GM12878 (cell line): ENCODE data around the gene DEFB116. TPM values are rescaled to one million over a fixed set of nuclear protein-coding genes. Genes with fewer than 3 reads are reported as not detected.
"Not testable (repeated sequence)": the region's sequence is repeated elsewhere in the genome, so short reads cannot be mapped to it uniquely, and the experiment has no call there.

ENCODE experiments used
- ATAC-seq: fragments of 200-7000 bp; cut with Tn5 transposase; 3 replicates; pipeline ENCODE4 v1.9.1; 2020; ENCODE audit warnings: mild to moderate bottlenecking, moderate library complexity
- BruUV-seq: library from RNA; stranded (reverse); fragments of 400-500 nt; replicated peaks from 2 replicates; lab custom pipeline; 2021; lab: Mats Ljungman, UMichigan
- CTCF ChIA-PET: fragments of 300-600 bp; sonication (Branson Sonifier 250); formaldehyde crosslinking; extraction: SDS; loops from one replicate; lab custom pipeline; 2021; ENCODE audit warnings: inconsistent platforms; lab: Yijun Ruan, JAX
- POLR2A ChIA-PET: fragments of 350-600 bp; formaldehyde crosslinking; extraction: SDS; loops from one replicate; lab custom pipeline; 2021; ENCODE audit warnings: inconsistent platforms; lab: Charles Lee
- RAD21 ChIA-PET: fragments of 300-600 bp; sonication (Branson Sonifier 250); formaldehyde crosslinking; loops from one replicate; lab custom pipeline; 2023; ENCODE audit warnings: antibody characterized with exemption; ENCODE audit not compliant: unreplicated experiment; lab: Charles Lee
- SMC1A ChIA-PET: fragments of 300-600 bp; sonication (Branson Sonifier 250); formaldehyde crosslinking; loops from one replicate; lab custom pipeline; 2023; ENCODE audit not compliant: unreplicated experiment, uncharacterized antibody; lab: Charles Lee
- DNase-seq: peaks from one replicate; pipeline ENCODE4 v3.0.0-alpha.2; 2011; ENCODE audit warnings: low read depth, low spot score
- FAIRE-seq: peaks from 3 replicates; lab custom pipeline; 2011; peaks lifted over from hg19 to GRCh38; lab: Jason Lieb, UNC
- H2AFZ ChIP-seq: 2 replicates; pipeline ENCODE4 v1.6.0; 2011; ENCODE audit warnings: low read depth, low read length, control low read depth; ENCODE audit not compliant: control insufficient read depth
- H3K27ac ChIP-seq: 2 replicates; pipeline ENCODE4 v1.5.1; 2011; ENCODE audit warnings: control low read depth; ENCODE audit not compliant: control insufficient read depth, insufficient read depth
- H3K27me3 ChIP-seq, 2 experiments: replicated peaks in 1 of 2; 2 replicates each; pipeline versions ENCODE4 v1.6.0 to v1.6.1; 2011; ENCODE audit warnings: low read length in 1 of 2; ENCODE audit not compliant: control insufficient read depth in 2 of 2, insufficient read depth in 2 of 2
- H3K36me3 ChIP-seq, 2 experiments: 2 replicates each; pipeline ENCODE4 v1.5.1; 2011; ENCODE audit warnings: low read length in 1 of 2; ENCODE audit not compliant: control insufficient read depth in 2 of 2, insufficient read depth in 2 of 2
- H3K4me1 ChIP-seq: 2 replicates; pipeline ENCODE4 v1.6.1; 2011; ENCODE audit warnings: mild to moderate bottlenecking, low read length, moderate library complexity, mixed read lengths; ENCODE audit not compliant: control insufficient read depth, insufficient read depth
- H3K4me2 ChIP-seq: 2 replicates; pipeline ENCODE4 v1.6.0; 2011; ENCODE audit warnings: control low read depth; ENCODE audit not compliant: control insufficient read depth, insufficient read depth
- H3K4me3 ChIP-seq: fragments of 200-600 bp; sonication (generic); 2 replicates; pipeline ENCODE4 v1.5.1; 2016
- H3K79me2 ChIP-seq: 2 replicates; pipeline ENCODE4 v1.6.0; 2011; ENCODE audit warnings: low read length; ENCODE audit not compliant: control insufficient read depth, insufficient read depth
- H3K9ac ChIP-seq: 2 replicates; pipeline ENCODE4 v1.8.0; 2011; ENCODE audit warnings: low read length, control low read depth, mixed read lengths; ENCODE audit not compliant: control insufficient read depth, insufficient read depth
- H3K9me3 ChIP-seq: replicated peaks from 3 replicates; pipeline ENCODE4 v1.5.1; 2011; ENCODE audit warnings: mild to moderate bottlenecking, low read length; ENCODE audit not compliant: control insufficient read depth, insufficient read depth
- H4K20me1 ChIP-seq: 2 replicates; pipeline ENCODE4 v1.6.0; 2011; ENCODE audit not compliant: control insufficient read depth, insufficient read depth
- NFIC ChIP-seq: IDR thresholded peaks from 2 replicates; pipeline ENCODE4 v1.6.1; 2012; ENCODE audit warnings: low read depth, mild to moderate bottlenecking, inconsistent platforms, low read length, moderate library complexity
- WGBS: methylation state at CpG from one replicate; pipeline ENCODE4 v1.1.6; 2016; ENCODE audit warnings: low lambda C conversion rate; ENCODE audit not compliant: insufficient replicate concordance, insufficient coverage; ENCODE audit errors: missing lambda C conversion rate; 5-methylcytosine and 5-hydroxymethylcytosine counted together
- in situ Hi-C: fragments of 300-500 bp; cut with MboI; formaldehyde crosslinking; loops from 9 replicates; pipeline ENCODE4 v1.14.3; 2018; ENCODE audit warnings: mixed read lengths
- intact Hi-C: fragments of 100-400 bp; cut with micrococcal nuclease; formaldehyde crosslinking; loops from one replicate; pipeline ENCODE4 v1.14.2; 2022; ENCODE audit not compliant: unreplicated experiment
- polyA plus RNA-seq, 11 experiments: library from polyadenylated mRNA; depleted of rRNA in 4 of 11; unstranded in 6 of 11; stranded (reverse) in 5 of 11; fragments of >200 nt; fragmentation: Nextera tagmentation in 4 of 11; fragmentation: Illumina TruSeq in 1 of 11; extraction: Ambion mirVana in 4 of 11; extraction: Trizol in 1 of 11; gene quantifications; 1 replicate in 1 of 11; 2 replicates in 10 of 11; pipeline versions ENCODE4 v1.2.1 to v1.2.3, GENCODE V29; 2011 to 2016; ENCODE audit warnings: inconsistent platforms in 2 of 11, missing spikeins in 2 of 11, low read depth in 1 of 11
- total RNA-seq, 4 experiments: library from RNA; depleted of rRNA in 3 of 4; stranded (reverse); fragments of >200 nt in 3 of 4; fragmentation: Illumina TruSeq in 1 of 4; extraction: Trizol in 1 of 4; gene quantifications; 2 replicates each; pipeline versions ENCODE4 v1.2.1 to v1.2.3, GENCODE V29; 2013 to 2021

Gene DEFB116
- total and polyA plus RNA-seq, 10 of the 15 experiments (the other 5 are each of a cell fraction or from before 2014, with no cell fraction given), result not detected

GRCh38 chr20:31322504-31322903 lies 14.1 kb upstream of the DEFB116 start:
- no peak for ATAC-seq
- TF ChIP-seq NFIC, result no peak
- ChIA-PET CTCF (no interaction called here), SMC1A (no interaction called here), RAD21 (no interaction called here), POLR2A (no interaction called here)
- Histone ChIP-seq H2AFZ (no peak overlapping the region), H3K27ac (no peak overlapping the region), H3K36me3 (no peaks in the 10 kb centered on the region), H3K4me1 (no peaks in the 10 kb centered on the region), H3K27me3 (no peaks in the 10 kb centered on the region), H4K20me1 (no peaks in the 10 kb centered on the region), H3K4me3 (no peak overlapping the region), H3K9ac (no peak overlapping the region), H3K4me2 (no peak overlapping the region), H3K9me3 (no peaks in the 10 kb centered on the region), H3K79me2 (no peaks in the 10 kb centered on the region)
- intact Hi-C loops, result no loop called here
- FAIRE-seq, result no peak
- WGBS, result 0% methylated on average over 3 of the region's 3 CpGs
- DNase-seq, result no peak
- in situ Hi-C loops, result loop anchor here (25.0 kb wide), 1 partner anchor 1885 kb away; no protein-coding TSS in a partner anchor
- no TSS peak for BruUV-seq

- WGBS, result 28% methylated on average over 7 of the region's 7 CpGs
- POLR2A ChIA-PET, intact Hi-C loops, H3K9ac ChIP-seq, H4K20me1 ChIP-seq, CTCF ChIA-PET, BruUV-seq, H3K4me3 ChIP-seq, H3K36me3 ChIP-seq, H2AFZ ChIP-seq, H3K9me3 ChIP-seq, H3K4me1 ChIP-seq, DNase-seq, H3K27me3 ChIP-seq, ATAC-seq, FAIRE-seq, in situ Hi-C loops, H3K79me2 ChIP-seq, RAD21 ChIA-PET, H3K27ac ChIP-seq, SMC1A ChIA-PET, H3K4me2 ChIP-seq: not testable (repeated sequence)
Observed at GRCh38 chr20:31284964-31285363, 23.4 kb downstream of the DEFB116 start.
